Ammon's horn (tissue), 1 donor: ENCODE measurements around the gene LBHD2.

Experiments used
- DNase-seq: peaks from one replicate; pipeline ENCODE4 v3.0.0-alpha.2; 2016; ENCODE audit warnings: low spot score

Gene LBHD2

GRCh38 chr14:103132381-103133209 lies 48.6 kb downstream of the LBHD2 start:
- no peak for DNase-seq

- DNase-seq: no peak
Observed at GRCh38 chr14:103133210-103134140, 49.5 kb downstream of the LBHD2 start.

- DNase-seq: no peak
Observed at GRCh38 chr14:103134405-103134804, 50.4 kb downstream of the LBHD2 start.

- DNase-seq: no peak
Observed at GRCh38 chr14:103134919-103135318, 50.9 kb downstream of the LBHD2 start.

GRCh38 chr14:103135333-103136260 lies 51.6 kb downstream of the LBHD2 start:
- DNase-seq: no peak

GRCh38 chr14:103136388-103137271 lies 52.6 kb downstream of the LBHD2 start:
- no peak for DNase-seq

- DNase-seq: no peak
Observed at GRCh38 chr14:103137689-103138300, 53.8 kb downstream of the LBHD2 start.

GRCh38 chr14:103138301-103139131 lies 54.5 kb downstream of the LBHD2 start:
- DNase-seq: no peak

GRCh38 chr14:103139132-103140025 lies 55.4 kb downstream of the LBHD2 start:
- DNase-seq: no peak
